ENCODE measurements around the gene SMIM28.

SMIM28 gene

DNA sequence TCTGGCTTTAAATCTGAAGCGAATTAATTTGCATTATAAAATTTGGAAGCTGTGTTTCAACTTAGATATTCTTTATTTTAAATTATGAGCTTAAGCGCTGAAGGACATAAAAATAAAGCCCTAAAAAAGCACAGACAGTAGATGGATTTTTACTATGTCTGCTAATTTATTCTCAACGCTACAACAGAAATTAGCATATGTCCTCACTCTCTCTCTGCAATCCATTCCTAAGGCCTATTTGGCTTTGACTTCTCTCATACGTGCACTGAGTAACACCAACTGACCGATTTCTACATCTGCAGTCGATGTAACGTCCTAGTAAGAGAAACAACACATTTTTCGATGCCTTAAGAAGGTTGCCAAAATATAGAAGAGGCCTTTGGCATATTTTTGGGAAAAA lies 50.0 kb downstream of the SMIM28 start (continued):
- TF ChIP-seq, protein P1, sequence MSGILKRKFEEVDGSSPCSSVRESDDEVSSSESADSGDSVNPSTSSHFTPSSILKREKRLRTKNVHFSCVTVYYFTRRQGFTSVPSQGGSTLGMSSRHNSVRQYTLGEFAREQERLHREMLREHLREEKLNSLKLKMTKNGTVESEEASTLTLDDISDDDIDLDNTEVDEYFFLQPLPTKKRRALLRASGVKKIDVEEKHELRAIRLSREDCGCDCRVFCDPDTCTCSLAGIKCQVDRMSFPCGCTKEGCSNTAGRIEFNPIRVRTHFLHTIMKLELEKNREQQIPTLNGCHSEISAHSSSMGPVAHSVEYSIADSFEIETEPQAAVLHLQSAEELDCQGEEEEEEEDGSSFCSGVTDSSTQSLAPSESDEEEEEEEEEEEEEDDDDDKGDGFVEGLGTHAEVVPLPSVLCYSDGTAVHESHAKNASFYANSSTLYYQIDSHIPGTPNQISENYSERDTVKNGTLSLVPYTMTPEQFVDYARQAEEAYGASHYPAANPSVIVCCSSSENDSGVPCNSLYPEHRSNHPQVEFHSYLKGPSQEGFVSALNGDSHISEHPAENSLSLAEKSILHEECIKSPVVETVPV (CRISPR knock-in tag; IDR thresholded peaks at IDR 0.05), result no peak
- TF ChIP-seq RARB (CRISPR knock-in tag; IDR thresholded peaks at IDR 0.05) (no peak), ZC3H10 (CRISPR knock-in tag; IDR thresholded peaks at IDR 0.05) (no peak), OSR1 (CRISPR knock-in tag; IDR thresholded peaks at IDR 0.05) (no peak), GLIS3 (CRISPR knock-in tag; IDR thresholded peaks at IDR 0.05) (no peak)
- TF ChIP-seq, protein P2, sequence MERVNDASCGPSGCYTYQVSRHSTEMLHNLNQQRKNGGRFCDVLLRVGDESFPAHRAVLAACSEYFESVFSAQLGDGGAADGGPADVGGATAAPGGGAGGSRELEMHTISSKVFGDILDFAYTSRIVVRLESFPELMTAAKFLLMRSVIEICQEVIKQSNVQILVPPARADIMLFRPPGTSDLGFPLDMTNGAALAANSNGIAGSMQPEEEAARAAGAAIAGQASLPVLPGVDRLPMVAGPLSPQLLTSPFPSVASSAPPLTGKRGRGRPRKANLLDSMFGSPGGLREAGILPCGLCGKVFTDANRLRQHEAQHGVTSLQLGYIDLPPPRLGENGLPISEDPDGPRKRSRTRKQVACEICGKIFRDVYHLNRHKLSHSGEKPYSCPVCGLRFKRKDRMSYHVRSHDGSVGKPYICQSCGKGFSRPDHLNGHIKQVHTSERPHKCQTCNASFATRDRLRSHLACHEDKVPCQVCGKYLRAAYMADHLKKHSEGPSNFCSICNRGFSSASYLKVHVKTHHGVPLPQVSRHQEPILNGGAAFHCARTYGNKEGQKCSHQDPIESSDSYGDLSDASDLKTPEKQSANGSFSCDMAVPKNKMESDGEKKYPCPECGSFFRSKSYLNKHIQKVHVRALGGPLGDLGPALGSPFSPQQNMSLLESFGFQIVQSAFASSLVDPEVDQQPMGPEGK (CRISPR knock-in tag; IDR thresholded peaks at IDR 0.05; ENCODE audit: borderline replicate concordance), result no peak

GRCh38 chr6:138428944-138429598 lies 51.4 kb downstream of the SMIM28 start:
- TF ChIP-seq GLIS3 (CRISPR knock-in tag; IDR thresholded peaks at IDR 0.05) (no peak), CSDC2 (CRISPR knock-in tag; IDR thresholded peaks at IDR 0.05) (no peak), ZNF8 (CRISPR knock-in tag; IDR thresholded peaks at IDR 0.05) (no peak), ARNTL (CRISPR knock-in tag; IDR thresholded peaks at IDR 0.05; ENCODE audit: borderline replicate concordance, low read depth) (no peak), RARB (CRISPR knock-in tag; IDR thresholded peaks at IDR 0.05) (no peak), TOX (CRISPR knock-in tag; IDR thresholded peaks at IDR 0.05; ENCODE audit: borderline replicate concordance) (no peak), ZC3H10 (CRISPR knock-in tag; IDR thresholded peaks at IDR 0.05) (no peak), TCF4 (CRISPR knock-in tag; IDR thresholded peaks at IDR 0.05; ENCODE audit: borderline replicate concordance) (no peak)
- TF ChIP-seq, protein P2 (CRISPR knock-in tag; IDR thresholded peaks at IDR 0.05; ENCODE audit: borderline replicate concordance), result no peak
- peak; percentile 75 for ATAC-seq

GRCh38 chr6:138429761-138430160 lies 52.1 kb downstream of the SMIM28 start:
- TF ChIP-seq BACH2 (CRISPR knock-in tag; IDR thresholded peaks at IDR 0.05; ENCODE audit: borderline replicate concordance) (no peak), TOX (CRISPR knock-in tag; IDR thresholded peaks at IDR 0.05; ENCODE audit: borderline replicate concordance) (no peak), ZNF70 (CRISPR knock-in tag; IDR thresholded peaks at IDR 0.05) (no peak), CSDC2 (CRISPR knock-in tag; IDR thresholded peaks at IDR 0.05) (no peak)
- TF ChIP-seq, protein P3, sequence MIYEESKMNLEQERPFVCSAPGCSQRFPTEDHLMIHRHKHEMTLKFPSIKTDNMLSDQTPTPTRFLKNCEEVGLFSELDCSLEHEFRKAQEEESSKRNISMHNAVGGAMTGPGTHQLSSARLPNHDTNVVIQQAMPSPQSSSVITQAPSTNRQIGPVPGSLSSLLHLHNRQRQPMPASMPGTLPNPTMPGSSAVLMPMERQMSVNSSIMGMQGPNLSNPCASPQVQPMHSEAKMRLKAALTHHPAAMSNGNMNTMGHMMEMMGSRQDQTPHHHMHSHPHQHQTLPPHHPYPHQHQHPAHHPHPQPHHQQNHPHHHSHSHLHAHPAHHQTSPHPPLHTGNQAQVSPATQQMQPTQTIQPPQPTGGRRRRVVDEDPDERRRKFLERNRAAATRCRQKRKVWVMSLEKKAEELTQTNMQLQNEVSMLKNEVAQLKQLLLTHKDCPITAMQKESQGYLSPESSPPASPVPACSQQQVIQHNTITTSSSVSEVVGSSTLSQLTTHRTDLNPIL (CRISPR knock-in tag; IDR thresholded peaks at IDR 0.05; ENCODE audit: low read depth), result no peak

GRCh38 chr6:138430361-138431145 lies 52.8 kb downstream of the SMIM28 start:
- no peak; the same call in 1 of the 3 replicates for ATAC-seq
- TF ChIP-seq, protein P4, sequence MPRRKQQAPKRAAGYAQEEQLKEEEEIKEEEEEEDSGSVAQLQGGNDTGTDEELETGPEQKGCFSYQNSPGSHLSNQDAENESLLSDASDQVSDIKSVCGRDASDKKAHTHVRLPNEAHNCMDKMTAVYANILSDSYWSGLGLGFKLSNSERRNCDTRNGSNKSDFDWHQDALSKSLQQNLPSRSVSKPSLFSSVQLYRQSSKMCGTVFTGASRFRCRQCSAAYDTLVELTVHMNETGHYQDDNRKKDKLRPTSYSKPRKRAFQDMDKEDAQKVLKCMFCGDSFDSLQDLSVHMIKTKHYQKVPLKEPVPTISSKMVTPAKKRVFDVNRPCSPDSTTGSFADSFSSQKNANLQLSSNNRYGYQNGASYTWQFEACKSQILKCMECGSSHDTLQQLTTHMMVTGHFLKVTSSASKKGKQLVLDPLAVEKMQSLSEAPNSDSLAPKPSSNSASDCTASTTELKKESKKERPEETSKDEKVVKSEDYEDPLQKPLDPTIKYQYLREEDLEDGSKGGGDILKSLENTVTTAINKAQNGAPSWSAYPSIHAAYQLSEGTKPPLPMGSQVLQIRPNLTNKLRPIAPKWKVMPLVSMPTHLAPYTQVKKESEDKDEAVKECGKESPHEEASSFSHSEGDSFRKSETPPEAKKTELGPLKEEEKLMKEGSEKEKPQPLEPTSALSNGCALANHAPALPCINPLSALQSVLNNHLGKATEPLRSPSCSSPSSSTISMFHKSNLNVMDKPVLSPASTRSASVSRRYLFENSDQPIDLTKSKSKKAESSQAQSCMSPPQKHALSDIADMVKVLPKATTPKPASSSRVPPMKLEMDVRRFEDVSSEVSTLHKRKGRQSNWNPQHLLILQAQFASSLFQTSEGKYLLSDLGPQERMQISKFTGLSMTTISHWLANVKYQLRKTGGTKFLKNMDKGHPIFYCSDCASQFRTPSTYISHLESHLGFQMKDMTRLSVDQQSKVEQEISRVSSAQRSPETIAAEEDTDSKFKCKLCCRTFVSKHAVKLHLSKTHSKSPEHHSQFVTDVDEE (CRISPR knock-in tag; IDR thresholded peaks at IDR 0.05), result no peak
- no peak for TF ChIP-seq ARNTL (CRISPR knock-in tag; IDR thresholded peaks at IDR 0.05; ENCODE audit: borderline replicate concordance, low read depth)
- TF ChIP-seq TOX (CRISPR knock-in tag; IDR thresholded peaks at IDR 0.05; ENCODE audit: borderline replicate concordance), result no peak
- no peak for TF ChIP-seq ESRRG (CRISPR knock-in tag; IDR thresholded peaks at IDR 0.05)
- TF ChIP-seq BACH2 (CRISPR knock-in tag; IDR thresholded peaks at IDR 0.05; ENCODE audit: borderline replicate concordance), result no peak
- TF ChIP-seq, protein P2 (CRISPR knock-in tag; IDR thresholded peaks at IDR 0.05; ENCODE audit: borderline replicate concordance), result no peak
- no peak for TF ChIP-seq TCF4 (CRISPR knock-in tag; IDR thresholded peaks at IDR 0.05; ENCODE audit: borderline replicate concordance)
- TF ChIP-seq RARB (CRISPR knock-in tag; IDR thresholded peaks at IDR 0.05), result no peak
- TF ChIP-seq, protein P3 (CRISPR knock-in tag; IDR thresholded peaks at IDR 0.05; ENCODE audit: low read depth), result no peak
- no peak for TF ChIP-seq ZFP30 (CRISPR knock-in tag; IDR thresholded peaks at IDR 0.05)
- no peak for TF ChIP-seq ZFP3 (CRISPR knock-in tag; IDR thresholded peaks at IDR 0.05)
- no peak for TF ChIP-seq ZNF565 (CRISPR knock-in tag; conservative IDR thresholded peaks at IDR 0.05; ENCODE audit: low read depth)
- TF ChIP-seq GLIS3 (CRISPR knock-in tag; IDR thresholded peaks at IDR 0.05), result no peak
- TF ChIP-seq ISL1 (CRISPR knock-in tag; IDR thresholded peaks at IDR 0.05), result no peak
- TF ChIP-seq ZNF8 (CRISPR knock-in tag; IDR thresholded peaks at IDR 0.05), result no peak

More at GRCh38 chr6:138429761-138430160, 52.1 kb downstream of the SMIM28 start:
- ATAC-seq, result no peak; the same call in 2 of the 3 replicates
